Measurements from ENCODE around the gene PKNOX2.

GRCh38 chr11:125154378-125155099 lies 10.0 kb upstream of the PKNOX2 start:
- TF ChIP-seq, protein P1, sequence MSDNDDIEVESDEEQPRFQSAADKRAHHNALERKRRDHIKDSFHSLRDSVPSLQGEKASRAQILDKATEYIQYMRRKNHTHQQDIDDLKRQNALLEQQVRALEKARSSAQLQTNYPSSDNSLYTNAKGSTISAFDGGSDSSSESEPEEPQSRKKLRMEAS (IDR thresholded peaks at IDR 0.05), result no peak
- TF ChIP-seq KDM5A (IDR thresholded peaks at IDR 0.05) (no peak), TP53 (CRISPR knock-in tag; IDR thresholded peaks at IDR 0.05) (no peak), EP300 (IDR thresholded peaks at IDR 0.05) (no peak), MYC (IDR thresholded peaks at IDR 0.05; ENCODE audit: borderline replicate concordance, low read length) (no peak), NFE2L2 (conservative IDR thresholded peaks at IDR 0.05; ENCODE audit: low read length) (no peak), CHD2 (IDR thresholded peaks at IDR 0.05; ENCODE audit: low read length, partially characterized antibody) (no peak), CEBPB (IDR thresholded peaks at IDR 0.05) (no peak), JUNB (IDR thresholded peaks at IDR 0.05) (no peak), FOXS1 (CRISPR knock-in tag; IDR thresholded peaks at IDR 0.05) (no peak)
- TF ChIP-seq, protein P2, sequence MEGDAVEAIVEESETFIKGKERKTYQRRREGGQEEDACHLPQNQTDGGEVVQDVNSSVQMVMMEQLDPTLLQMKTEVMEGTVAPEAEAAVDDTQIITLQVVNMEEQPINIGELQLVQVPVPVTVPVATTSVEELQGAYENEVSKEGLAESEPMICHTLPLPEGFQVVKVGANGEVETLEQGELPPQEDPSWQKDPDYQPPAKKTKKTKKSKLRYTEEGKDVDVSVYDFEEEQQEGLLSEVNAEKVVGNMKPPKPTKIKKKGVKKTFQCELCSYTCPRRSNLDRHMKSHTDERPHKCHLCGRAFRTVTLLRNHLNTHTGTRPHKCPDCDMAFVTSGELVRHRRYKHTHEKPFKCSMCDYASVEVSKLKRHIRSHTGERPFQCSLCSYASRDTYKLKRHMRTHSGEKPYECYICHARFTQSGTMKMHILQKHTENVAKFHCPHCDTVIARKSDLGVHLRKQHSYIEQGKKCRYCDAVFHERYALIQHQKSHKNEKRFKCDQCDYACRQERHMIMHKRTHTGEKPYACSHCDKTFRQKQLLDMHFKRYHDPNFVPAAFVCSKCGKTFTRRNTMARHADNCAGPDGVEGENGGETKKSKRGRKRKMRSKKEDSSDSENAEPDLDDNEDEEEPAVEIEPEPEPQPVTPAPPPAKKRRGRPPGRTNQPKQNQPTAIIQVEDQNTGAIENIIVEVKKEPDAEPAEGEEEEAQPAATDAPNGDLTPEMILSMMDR (IDR thresholded peaks at IDR 0.05), result no peak
- TF ChIP-seq, protein P3, sequence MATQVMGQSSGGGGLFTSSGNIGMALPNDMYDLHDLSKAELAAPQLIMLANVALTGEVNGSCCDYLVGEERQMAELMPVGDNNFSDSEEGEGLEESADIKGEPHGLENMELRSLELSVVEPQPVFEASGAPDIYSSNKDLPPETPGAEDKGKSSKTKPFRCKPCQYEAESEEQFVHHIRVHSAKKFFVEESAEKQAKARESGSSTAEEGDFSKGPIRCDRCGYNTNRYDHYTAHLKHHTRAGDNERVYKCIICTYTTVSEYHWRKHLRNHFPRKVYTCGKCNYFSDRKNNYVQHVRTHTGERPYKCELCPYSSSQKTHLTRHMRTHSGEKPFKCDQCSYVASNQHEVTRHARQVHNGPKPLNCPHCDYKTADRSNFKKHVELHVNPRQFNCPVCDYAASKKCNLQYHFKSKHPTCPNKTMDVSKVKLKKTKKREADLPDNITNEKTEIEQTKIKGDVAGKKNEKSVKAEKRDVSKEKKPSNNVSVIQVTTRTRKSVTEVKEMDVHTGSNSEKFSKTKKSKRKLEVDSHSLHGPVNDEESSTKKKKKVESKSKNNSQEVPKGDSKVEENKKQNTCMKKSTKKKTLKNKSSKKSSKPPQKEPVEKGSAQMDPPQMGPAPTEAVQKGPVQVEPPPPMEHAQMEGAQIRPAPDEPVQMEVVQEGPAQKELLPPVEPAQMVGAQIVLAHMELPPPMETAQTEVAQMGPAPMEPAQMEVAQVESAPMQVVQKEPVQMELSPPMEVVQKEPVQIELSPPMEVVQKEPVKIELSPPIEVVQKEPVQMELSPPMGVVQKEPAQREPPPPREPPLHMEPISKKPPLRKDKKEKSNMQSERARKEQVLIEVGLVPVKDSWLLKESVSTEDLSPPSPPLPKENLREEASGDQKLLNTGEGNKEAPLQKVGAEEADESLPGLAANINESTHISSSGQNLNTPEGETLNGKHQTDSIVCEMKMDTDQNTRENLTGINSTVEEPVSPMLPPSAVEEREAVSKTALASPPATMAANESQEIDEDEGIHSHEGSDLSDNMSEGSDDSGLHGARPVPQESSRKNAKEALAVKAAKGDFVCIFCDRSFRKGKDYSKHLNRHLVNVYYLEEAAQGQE (IDR thresholded peaks at IDR 0.05), result no peak
- TF ChIP-seq, protein P4, sequence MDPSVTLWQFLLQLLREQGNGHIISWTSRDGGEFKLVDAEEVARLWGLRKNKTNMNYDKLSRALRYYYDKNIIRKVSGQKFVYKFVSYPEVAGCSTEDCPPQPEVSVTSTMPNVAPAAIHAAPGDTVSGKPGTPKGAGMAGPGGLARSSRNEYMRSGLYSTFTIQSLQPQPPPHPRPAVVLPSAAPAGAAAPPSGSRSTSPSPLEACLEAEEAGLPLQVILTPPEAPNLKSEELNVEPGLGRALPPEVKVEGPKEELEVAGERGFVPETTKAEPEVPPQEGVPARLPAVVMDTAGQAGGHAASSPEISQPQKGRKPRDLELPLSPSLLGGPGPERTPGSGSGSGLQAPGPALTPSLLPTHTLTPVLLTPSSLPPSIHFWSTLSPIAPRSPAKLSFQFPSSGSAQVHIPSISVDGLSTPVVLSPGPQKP (IDR thresholded peaks at IDR 0.05; ENCODE audit: low read depth, low read length), result no peak

Measured in A549 (cell line).